ENCODE data around the gene LCE1D. TPM values are rescaled to one million over a fixed set of nuclear protein-coding genes. Genes with fewer than 3 reads are reported as not detected.

Gene LCE1D
- total RNA-seq, 8 experiments from 2014 or later, result not detected

DNA sequence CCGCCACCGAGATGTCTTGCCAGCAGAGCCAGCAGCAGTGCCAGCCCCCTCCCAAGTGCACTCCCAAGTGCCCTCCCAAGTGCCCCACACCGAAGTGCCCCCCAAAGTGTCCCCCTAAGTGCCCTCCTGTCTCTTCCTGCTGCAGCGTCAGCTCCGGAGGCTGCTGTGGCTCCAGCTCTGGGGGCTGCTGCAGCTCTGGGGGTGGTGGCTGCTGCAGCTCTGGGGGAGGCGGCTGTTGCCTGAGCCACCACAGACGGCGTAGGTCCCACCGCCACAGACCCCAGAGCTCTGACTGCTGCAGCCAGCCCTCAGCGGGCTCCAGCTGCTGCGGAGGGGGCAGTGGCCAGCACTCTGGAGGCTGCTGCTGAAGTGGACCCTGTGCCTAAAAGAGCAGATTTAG lies 20.2 kb upstream of the LCE1D start:
- Histone ChIP-seq H3K27ac (no peak overlapping the region), H3K4me1 (replicated peaks in 1 of 2) (no peaks in the 10 kb centered on the region), H3K4me3 (no peak overlapping the region)
- 48 to 83% (median 70%) methylated on average over 2 to 5 of the region's 11 CpGs; no CpG with 5 or more reads in 5 of the 10 experiments for WGBS, 10 experiments
- in situ Hi-C loops (cut with MboI; ENCODE audit: low pct_unique_long_range_greater_than_20kb in 2 of 9, low sequenced_read_pairs in 9 of 9, unreplicated experiment in 9 of 9), result no loop called here
- ATAC-seq (replicated peaks in 6 of 8), result no peak

- Histone ChIP-seq H3K4me1 (replicated peaks in 1 of 2) (no peaks in the 10 kb centered on the region), H3K4me3 (no peak overlapping the region), H3K27ac (no peak overlapping the region)
- peak in 2 of 8 experiments; percentile 27 to 48 for ATAC-seq (replicated peaks in 6 of 8)
- in situ Hi-C loops (cut with MboI; ENCODE audit: low pct_unique_long_range_greater_than_20kb in 2 of 9, low sequenced_read_pairs in 9 of 9, unreplicated experiment in 9 of 9), result no loop called here
- 0 to 68% (median 58%) methylated on average over 2 to 3 of the region's 4 CpGs; no CpG with 5 or more reads in 4 of the 10 experiments for WGBS, 10 experiments
Observed at GRCh38 chr1:152777510-152778137, 18.9 kb upstream of the LCE1D start.

DNA sequence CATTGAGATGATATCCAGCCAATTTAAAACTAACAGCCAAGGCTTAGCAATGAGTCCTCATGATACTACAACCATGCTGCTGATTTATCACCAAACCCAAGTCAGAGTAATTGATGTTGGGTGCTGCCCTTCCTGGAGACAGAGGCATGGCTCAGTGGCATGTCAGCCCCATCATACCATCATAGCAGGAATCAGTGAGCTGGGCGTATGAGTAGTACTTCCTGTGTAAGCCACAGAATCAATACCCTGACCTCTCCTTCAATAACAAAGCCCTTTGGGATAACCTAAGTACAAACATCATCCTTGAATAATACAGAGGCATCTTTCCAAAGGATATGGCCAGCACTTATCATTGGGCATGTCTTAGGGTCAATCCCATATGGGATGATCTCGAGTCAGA lies 13.4 kb upstream of the LCE1D start:
- Histone ChIP-seq H3K4me1 (replicated peaks in 1 of 2) (no peaks in the 10 kb centered on the region), H3K27ac (no peak overlapping the region), H3K4me3 (no peak overlapping the region)
- no peak for ATAC-seq (replicated peaks in 6 of 8)
- in situ Hi-C loops (cut with MboI; ENCODE audit: low pct_unique_long_range_greater_than_20kb in 2 of 9, low sequenced_read_pairs in 9 of 9, unreplicated experiment in 9 of 9), result no loop called here
- WGBS, 10 experiments, result 0 to 63% (median 35%) methylated on average over 1 to 2 of the region's 2 CpGs; no CpG with 5 or more reads in 3 of the 10 experiments

DNA sequence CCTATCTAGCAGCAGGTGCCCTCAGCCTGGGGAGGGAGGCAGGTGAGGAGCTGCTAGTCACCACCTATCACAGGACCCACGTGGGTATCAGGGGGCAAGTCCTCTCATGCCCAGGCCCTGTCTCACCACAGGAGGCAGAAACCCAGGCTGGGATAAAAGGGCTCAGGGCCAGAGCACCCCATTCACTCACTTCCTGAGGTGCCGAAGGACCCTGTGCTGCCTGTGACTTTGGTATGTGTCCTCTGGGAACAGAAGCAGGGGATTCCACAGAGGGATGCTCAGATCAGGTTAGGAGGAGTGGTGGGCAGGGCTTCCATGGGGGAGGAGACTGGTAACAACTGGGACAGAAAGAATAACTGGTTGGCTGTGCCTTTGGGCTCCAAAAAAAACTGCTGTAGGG lies 10.4 kb upstream of the LCE1D start, which contains the start of gene LCE1E:
TSS of gene LCE1E (plus strand) at position 181 of the 400 bp plus-strand sequence. CDS start 1,043 bp downstream, outside the sequence.
- in situ Hi-C loops (cut with MboI; ENCODE audit: low pct_unique_long_range_greater_than_20kb in 2 of 9, low sequenced_read_pairs in 9 of 9, unreplicated experiment in 9 of 9), result no loop called here
- Histone ChIP-seq H3K4me1 (replicated peaks in 1 of 2) (no peaks in the 10 kb centered on the region), H3K27ac (no peak within 1 kb of the TSS), H3K4me3 (no peak within 1 kb of the TSS)
- ATAC-seq (replicated peaks in 6 of 8), result no peak
- 0 to 86% (median 17%) methylated on average over 1 to 2 of the region's 2 CpGs; no CpG with 5 or more reads in 5 of the 10 experiments for WGBS, 10 experiments

DNA sequence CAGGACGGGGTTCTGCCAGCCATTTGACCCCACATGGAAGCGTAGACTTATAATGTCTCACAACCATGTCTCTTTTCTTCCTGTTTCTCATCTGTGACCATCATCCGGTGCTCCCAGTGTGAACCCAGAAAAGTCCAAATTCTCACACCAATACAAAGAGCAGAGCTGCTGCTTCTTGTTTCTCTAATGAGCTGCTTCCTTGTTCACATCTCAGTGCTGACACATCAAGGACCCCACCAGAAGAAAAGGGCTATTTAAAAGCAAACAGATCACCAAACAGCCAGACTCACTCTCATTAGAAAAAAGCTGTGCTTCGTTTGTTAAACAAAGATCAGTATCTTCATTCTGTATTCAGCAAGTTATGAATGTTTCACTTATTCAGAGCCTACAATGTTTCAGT lies 835 bp upstream of the LCE1D start:
- no peaks in the 10 kb centered on the region for H3K4me1 ChIP-seq (replicated peaks in 1 of 2)
- in situ Hi-C loops (cut with MboI; ENCODE audit: low pct_unique_long_range_greater_than_20kb in 2 of 9, low sequenced_read_pairs in 9 of 9, unreplicated experiment in 9 of 9), result no loop called here
- no peak for ATAC-seq (replicated peaks in 6 of 8)
- 17 to 70% (median 20%) methylated on average over 1 to 2 of the region's 4 CpGs; no CpG with 5 or more reads in 6 of the 10 experiments for WGBS, 10 experiments
- H3K4me3 ChIP-seq, result no peak overlapping the region
- no peak overlapping the region for H3K27ac ChIP-seq

- ATAC-seq (replicated peaks in 6 of 8), result no peak
- H3K4me1 ChIP-seq (replicated peaks in 1 of 2), result no peaks in the 10 kb centered on the region
- no peak overlapping the region for H3K27ac ChIP-seq
- no peak overlapping the region for H3K4me3 ChIP-seq
- in situ Hi-C loops (cut with MboI; ENCODE audit: low pct_unique_long_range_greater_than_20kb in 2 of 9, low sequenced_read_pairs in 9 of 9, unreplicated experiment in 9 of 9), result no loop called here
- WGBS, 10 experiments, result 0 to 83% (median 33%) methylated on average over 1 of the region's 1 CpG; no CpG with 5 or more reads in 7 of the 10 experiments
Observed at GRCh38 chr1:152801333-152801732, 4.8 kb downstream of the LCE1D start.

- in situ Hi-C loops (cut with MboI; ENCODE audit: low pct_unique_long_range_greater_than_20kb in 2 of 9, low sequenced_read_pairs in 9 of 9, unreplicated experiment in 9 of 9), result no loop called here
- no peak for ATAC-seq (replicated peaks in 6 of 8)
- no peak within 1 kb of the TSS for H3K27ac ChIP-seq
- WGBS, 10 experiments, result 0 to 57% (median 17%) methylated on average over 1 to 3 of the region's 3 CpGs; no CpG with 5 or more reads in 4 of the 10 experiments
- no peaks in the 10 kb centered on the region for H3K4me1 ChIP-seq (replicated peaks in 1 of 2)
- no peak within 1 kb of the TSS for H3K4me3 ChIP-seq
Observed at GRCh38 chr1:152806576-152806975, 10.1 kb downstream of the LCE1D start, which contains the start of gene LCE1C. Gene LCE1C, minus strand, starts transcription at chr1:152806651. Its CDS starts 1,173 bp downstream, at chr1:152805478.

DNA sequence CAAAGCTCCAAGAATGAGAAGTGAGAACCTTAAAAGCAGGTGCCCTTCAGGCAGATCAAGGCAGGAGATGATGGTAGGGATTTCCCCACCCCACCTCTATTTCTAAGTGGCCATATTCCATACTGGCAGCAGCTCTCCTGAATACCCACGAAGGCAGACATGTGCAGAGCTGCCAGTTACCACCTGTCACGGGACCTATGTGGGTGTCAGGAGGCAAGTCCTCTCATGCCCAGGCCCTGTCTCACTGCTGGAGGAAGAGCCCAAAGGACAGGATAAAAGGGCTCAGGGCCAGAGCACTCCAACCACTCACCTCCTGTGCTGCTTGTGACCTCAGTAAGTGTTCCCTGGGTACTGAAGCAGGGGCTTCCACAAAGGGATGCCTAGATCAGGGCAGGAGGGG lies 14.5 kb downstream of the LCE1D start:
- no peak overlapping the region for H3K4me3 ChIP-seq
- in situ Hi-C loops (cut with MboI; ENCODE audit: low pct_unique_long_range_greater_than_20kb in 2 of 9, low sequenced_read_pairs in 9 of 9, unreplicated experiment in 9 of 9), result no loop called here
- WGBS, 10 experiments, result 0 to 60% (median 50%) methylated on average over 1 to 2 of the region's 2 CpGs; no CpG with 5 or more reads in 3 of the 10 experiments
- no peaks in the 10 kb centered on the region for H3K4me1 ChIP-seq (replicated peaks in 1 of 2)
- H3K27ac ChIP-seq, result no peak overlapping the region
- no peak for ATAC-seq (replicated peaks in 6 of 8)

GRCh38 chr1:152811671-152812070 lies 15.2 kb downstream of the LCE1D start, which contains the start of gene LCE1B:
Gene LCE1B, plus strand, starts transcription at chr1:152811971. Its CDS starts 476 bp downstream, at chr1:152812447.
- H3K4me3 ChIP-seq, result no peak within 1 kb of the TSS
- H3K4me1 ChIP-seq (replicated peaks in 1 of 2), result no peaks in the 10 kb centered on the region
- H3K27ac ChIP-seq, result no peak within 1 kb of the TSS
- in situ Hi-C loops (cut with MboI; ENCODE audit: low pct_unique_long_range_greater_than_20kb in 2 of 9, low sequenced_read_pairs in 9 of 9, unreplicated experiment in 9 of 9), result no loop called here
- 36 to 83% (median 65%) methylated on average over 1 to 2 of the region's 2 CpGs; no CpG with 5 or more reads in 2 of the 10 experiments for WGBS, 10 experiments
- ATAC-seq (replicated peaks in 6 of 8), result no peak

DNA sequence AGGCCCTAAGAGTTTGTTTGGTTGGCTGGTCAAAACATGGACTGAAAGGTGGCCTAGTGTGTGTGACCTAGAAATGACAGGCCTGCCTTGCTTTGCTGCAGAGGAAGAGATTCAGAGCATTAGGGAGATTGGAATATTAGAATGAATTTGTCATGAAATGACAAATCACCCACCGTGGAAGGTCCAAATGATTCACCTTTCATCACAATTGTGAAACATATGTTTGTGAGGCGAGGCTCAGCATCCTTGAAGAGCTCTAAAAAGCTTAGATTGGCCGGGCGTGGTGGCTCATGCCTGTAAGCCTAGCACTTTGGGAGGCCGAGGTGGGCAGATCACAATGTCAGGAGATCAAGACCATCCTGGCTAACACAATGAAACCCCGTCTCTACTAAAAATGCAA lies 20.8 kb downstream of the LCE1D start:
- H3K4me3 ChIP-seq, result no peak overlapping the region
- no peaks in the 10 kb centered on the region for H3K4me1 ChIP-seq (replicated peaks in 1 of 2)
- no peak overlapping the region for H3K27ac ChIP-seq
- no peak for ATAC-seq (replicated peaks in 6 of 8)
- in situ Hi-C loops (cut with MboI; ENCODE audit: low pct_unique_long_range_greater_than_20kb in 2 of 9, low sequenced_read_pairs in 9 of 9, unreplicated experiment in 9 of 9), result no loop called here
- 0 to 86% (median 44%) methylated on average over 1 to 6 of the region's 6 CpGs; no CpG with 5 or more reads in 1 of the 10 experiments for WGBS, 10 experiments

DNA sequence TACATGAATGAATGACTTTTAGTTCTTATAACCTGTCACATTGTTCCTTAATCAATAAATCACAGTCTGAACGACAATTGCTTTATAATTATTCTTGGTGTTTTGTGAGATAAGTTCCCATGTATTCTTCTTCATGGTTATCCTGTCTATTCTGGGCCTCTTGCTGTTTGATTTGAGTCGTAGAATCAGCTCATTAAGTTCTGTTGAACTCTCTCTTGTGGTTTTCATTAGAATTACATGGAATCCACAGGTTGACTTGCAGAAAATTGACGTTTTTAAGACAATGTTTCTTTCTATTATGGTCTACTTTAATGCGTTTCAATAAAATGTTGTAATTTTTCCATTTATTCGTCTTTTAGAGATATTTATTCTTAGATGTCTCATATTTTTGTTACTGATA lies 26.8 kb downstream of the LCE1D start:
- H3K27ac ChIP-seq, result no peak overlapping the region
- no peaks in the 10 kb centered on the region for H3K4me1 ChIP-seq (replicated peaks in 1 of 2)
- ATAC-seq (replicated peaks in 6 of 8), result no peak
- WGBS, 10 experiments, result 0 to 56% (median 17%) methylated on average over 3 to 5 of the region's 5 CpGs
- no peak overlapping the region for H3K4me3 ChIP-seq
- in situ Hi-C loops (cut with MboI; ENCODE audit: low pct_unique_long_range_greater_than_20kb in 2 of 9, low sequenced_read_pairs in 9 of 9, unreplicated experiment in 9 of 9), result no loop called here

GRCh38 chr1:152824964-152825363 lies 28.4 kb downstream of the LCE1D start:
- H3K27ac ChIP-seq, result no peak overlapping the region
- H3K4me1 ChIP-seq (replicated peaks in 1 of 2), result no peaks in the 10 kb centered on the region
- no peak overlapping the region for H3K4me3 ChIP-seq
- in situ Hi-C loops (cut with MboI; ENCODE audit: low pct_unique_long_range_greater_than_20kb in 2 of 9, low sequenced_read_pairs in 9 of 9, unreplicated experiment in 9 of 9), result no loop called here
- ATAC-seq (replicated peaks in 6 of 8), result peak in 1 of 8 experiments; percentile 29

DNA sequence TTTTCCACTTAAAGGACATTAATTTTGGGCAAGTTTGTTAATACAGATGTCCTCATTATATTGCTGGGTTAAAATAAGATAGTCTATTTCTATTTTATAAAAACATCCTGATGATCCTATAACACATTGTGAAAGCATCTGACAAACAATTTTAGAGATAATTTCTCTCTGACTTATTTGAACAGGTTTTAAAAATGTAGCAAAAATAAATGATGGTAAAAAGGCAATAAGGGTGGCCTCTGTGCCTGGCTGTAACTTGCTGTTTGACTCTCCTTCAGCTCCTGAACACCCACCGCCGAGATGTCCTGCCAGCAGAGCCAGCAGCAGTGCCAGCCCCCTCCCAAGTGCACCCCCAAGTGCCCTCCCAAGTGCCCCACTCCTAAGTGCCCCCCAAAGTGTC lies 30.7 kb downstream of the LCE1D start, which contains the start of gene LCE1A:
TSS of gene LCE1A (plus strand) at position 301 of the 400 bp plus-strand sequence. CDS start at position 301, 0 bp downstream.
- H3K27ac ChIP-seq, result no peak within 1 kb of the TSS
- WGBS, 10 experiments, result 0 to 93% (median 44%) methylated on average over 1 to 2 of the region's 2 CpGs; no CpG with 5 or more reads in 6 of the 10 experiments
- in situ Hi-C loops (cut with MboI; ENCODE audit: low pct_unique_long_range_greater_than_20kb in 2 of 9, low sequenced_read_pairs in 9 of 9, unreplicated experiment in 9 of 9), result no loop called here
- no peaks in the 10 kb centered on the region for H3K4me1 ChIP-seq (replicated peaks in 1 of 2)
- no peak within 1 kb of the TSS for H3K4me3 ChIP-seq
- no peak for ATAC-seq (replicated peaks in 6 of 8)

- ATAC-seq (replicated peaks in 6 of 8), result peak in 2 of 8 experiments; percentile 64 to 76
- no peak overlapping the region for H3K4me3 ChIP-seq
- in situ Hi-C loops (cut with MboI; ENCODE audit: low pct_unique_long_range_greater_than_20kb in 2 of 9, low sequenced_read_pairs in 9 of 9, unreplicated experiment in 9 of 9), result no loop called here
- no peak overlapping the region for H3K27ac ChIP-seq
- WGBS, 10 experiments, result 0 to 58% (median 4%) methylated on average over 1 to 2 of the region's 2 CpGs; no CpG with 5 or more reads in 2 of the 10 experiments
- H3K4me1 ChIP-seq (replicated peaks in 1 of 2), result no peaks in the 10 kb centered on the region
Observed at GRCh38 chr1:152836870-152837269, 40.3 kb downstream of the LCE1D start.

Data from motor neuron (in vitro differentiated cells).